GM19468 (cell line): ENCODE data around the gene FAM110A.
"Not testable (repeated sequence)": the region's sequence is repeated elsewhere in the genome, so short reads cannot be mapped to it uniquely, and the experiment has no call there.

ENCODE experiments used
- ATAC-seq: cut with Tn5 transposase; IDR thresholded peaks from one replicate; pipeline ENCODE4 v1.9.1; 2021; ENCODE audit warnings: mild to moderate bottlenecking, moderate library complexity, moderate number of reproducible peaks; ENCODE audit not compliant: unreplicated experiment; ENCODE audit errors: extremely low read depth

Gene FAM110A

DNA sequence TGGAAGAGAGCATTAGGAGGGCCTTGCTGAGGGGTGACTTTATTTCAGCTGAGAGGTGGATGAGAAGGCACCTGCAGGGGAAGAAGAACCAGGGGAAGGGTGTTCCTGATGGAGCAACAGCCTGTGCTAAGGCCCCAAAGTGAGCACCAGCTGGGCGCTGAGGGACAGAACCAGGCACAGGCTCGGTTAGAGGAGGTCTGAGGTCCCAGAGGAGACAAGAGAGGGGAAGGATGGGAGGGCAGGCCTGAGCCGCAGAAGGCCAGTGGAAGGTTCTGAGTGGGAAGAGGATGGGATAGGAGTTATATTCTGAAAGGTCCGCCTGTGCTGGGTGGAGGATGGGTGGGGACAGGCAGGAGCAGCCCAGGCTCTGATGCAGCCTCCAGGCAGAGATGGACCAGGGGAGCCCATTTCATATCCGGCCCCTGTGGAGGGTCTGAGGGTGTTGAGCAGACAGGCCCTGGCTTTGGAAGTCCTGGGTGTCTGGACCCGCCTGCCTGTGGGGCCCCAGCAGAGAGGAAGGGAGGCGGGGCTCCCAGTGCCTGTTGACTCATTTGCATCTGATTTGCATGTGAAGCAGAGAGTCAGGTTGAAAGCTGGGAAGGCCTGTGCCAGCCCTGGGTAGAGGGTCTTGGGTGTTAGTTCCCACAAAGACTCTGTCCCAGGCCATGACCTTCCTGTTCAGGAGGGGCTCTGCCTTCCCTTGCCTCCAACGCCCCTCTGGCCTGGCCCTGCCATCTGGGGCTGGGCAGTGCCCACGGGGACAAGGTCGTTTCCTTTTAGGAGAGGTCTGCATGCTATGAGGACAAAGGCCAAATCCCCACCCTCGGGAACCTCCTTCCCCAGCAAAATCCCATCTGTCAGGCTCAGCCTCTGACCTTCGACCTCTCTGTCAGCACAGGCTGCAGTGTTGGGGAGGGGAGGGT, 10.6 kb upstream of the FAM110A start:
- ATAC-seq: no peak

DNA sequence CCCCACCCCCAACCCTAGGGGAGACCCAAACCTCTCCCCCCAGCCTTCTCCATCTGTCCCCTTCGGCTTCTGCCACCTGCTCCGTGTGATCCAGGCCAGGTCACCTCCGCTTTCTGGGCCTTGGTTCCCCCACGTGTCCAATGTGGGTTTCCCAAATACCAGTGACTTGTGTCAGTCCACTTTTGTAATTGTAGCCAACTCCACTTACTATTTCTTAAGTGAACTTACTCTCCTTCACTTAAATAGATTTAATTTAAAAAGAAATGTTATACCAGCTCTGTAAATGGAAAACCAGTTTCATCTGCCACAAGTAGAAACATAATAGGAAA, 10.0 kb upstream of the FAM110A start:
- no peak for ATAC-seq

DNA sequence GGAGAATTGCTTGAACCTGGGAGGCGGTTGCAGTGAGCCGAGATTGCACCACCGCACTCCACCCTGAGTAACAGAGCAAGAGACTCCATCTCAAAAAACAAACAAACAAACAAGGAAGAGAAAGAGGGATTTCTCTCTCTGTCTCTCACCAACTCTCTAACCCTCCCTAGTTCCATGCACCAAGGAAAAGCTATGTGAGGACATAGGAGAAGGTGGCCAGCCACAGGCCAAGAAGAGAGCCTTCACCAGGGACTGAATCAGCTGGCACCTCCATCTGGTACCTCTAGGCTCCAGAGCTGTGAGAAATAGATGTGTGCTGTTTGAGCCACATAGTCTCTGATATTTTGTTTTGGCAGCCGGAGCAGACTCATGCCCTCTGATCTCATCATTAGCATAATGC, 9.0 kb upstream of the FAM110A start:
- no peak for ATAC-seq

DNA sequence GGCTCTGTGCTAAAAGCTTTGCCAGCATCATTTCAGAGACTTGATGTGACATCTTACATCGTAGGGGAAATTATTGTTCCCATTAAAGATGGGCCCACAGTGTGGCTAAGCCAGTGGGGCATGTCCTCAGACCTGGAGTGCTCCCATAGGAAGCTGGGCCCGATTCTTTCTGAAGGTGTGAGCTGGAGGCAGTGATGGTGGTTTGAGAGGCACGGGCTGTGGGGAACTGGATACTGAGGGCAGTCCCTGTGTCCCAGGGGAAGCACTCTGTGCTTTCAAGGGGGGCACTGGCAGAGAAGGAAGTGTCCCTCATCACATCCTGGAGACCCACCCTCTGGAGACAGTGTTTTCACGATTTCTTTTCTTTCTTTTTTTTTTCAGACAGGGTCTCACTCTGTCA, 8.6 kb upstream of the FAM110A start:
- ATAC-seq: no peak

DNA sequence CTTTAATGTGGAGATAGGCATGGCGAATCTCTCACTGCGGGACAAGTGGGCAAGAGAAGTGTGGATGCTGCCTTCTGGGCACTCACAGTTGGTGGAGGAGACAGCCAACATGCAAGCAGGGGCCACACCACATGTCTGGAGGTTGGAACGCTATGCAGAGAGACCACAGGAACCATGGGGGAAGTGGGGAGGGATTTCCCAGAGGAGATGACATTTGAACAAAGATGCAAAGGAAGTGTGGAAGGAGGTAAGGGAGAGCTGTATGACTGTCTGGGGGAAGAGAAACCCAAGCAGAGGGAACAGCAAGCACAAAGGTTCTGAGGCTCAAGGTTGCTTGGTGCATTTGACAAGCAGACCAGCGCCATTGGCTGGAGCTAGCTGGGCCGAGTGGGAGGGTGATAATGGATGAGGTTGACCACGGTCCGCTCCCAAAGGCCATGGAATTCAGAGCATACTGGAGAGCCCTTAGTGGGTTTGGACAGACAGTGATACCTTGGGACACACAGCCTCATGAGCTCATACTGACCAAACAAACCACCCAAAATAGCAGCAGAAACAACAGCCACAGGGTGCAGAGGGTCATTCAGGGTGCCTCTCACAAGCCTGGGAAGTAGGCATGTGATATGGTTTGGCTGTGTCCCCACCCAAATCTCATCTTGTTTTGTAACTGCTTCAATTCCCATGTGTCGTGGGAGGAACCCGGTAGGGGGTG, 7.6 kb upstream of the FAM110A start:
- no peak for ATAC-seq

DNA sequence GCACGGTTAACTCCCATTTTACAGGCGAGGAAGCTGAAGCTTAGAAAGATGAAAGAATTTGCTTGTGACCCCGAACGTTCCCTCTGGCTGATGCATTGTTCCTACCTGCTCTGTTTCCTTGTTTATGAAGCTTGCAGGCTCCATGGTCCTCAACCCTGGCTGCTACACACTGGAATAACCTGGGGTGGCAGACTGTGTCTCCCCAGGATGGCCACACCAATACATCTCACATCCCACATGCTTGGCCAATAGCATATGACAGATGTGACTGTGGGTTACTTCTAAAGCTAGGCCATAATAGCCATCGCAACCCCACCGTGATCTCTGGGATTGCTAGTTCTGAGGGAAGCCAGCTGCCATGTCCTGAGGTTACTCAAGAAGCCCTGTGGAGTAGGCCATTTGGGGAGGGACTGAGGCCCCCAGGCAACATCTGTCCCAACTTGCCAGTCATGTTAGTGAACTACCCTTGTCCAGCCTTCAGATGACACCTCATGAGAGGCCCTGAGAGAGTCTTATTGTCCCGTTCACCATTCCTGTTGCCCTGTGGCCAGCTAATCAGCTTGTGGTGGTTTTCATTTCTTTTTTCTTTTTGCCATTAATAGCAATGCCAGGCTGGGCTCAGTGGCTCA, 6.7 kb upstream of the FAM110A start:
- no peak for ATAC-seq

DNA sequence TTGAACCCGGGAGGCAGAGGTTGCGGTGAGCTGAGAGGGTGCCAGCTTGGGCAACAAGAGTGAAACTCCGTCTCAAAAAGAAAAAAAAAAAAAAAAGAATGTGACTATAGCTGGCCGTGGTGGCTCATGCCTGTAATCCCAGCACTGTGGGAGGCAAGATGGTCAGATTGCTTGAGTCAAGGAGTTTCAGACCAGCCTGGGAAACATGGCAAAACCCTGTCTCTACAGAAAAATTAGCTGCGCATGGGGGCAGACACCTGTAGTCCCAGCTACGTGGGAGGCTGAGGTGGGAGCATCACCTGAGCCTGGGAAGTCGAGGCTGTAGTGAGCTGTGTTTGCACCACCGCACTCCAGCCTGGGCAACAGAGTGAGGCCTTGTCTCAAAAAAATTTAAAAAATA, 5.5 kb upstream of the FAM110A start:
- ATAC-seq: not testable (repeated sequence)

DNA sequence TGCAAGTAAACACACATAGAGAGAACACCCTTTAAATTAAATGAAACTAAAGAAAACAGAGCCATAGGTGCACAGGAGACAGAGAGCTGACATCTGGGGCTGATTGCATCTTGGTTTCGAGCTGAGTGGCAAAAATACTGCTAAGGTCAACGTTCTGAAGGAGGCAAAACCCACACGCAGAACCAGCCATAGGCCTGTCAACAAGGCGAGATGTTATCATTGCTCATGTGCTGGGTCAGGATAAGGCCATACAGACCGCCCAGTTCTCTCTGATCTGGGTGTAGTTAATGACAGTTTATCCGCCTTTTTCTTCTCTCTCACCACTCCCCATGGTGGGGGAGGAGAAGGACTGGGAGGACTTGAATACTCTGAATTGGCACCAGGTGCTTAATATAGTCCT, 4.5 kb upstream of the FAM110A start:
- no peak for ATAC-seq

DNA sequence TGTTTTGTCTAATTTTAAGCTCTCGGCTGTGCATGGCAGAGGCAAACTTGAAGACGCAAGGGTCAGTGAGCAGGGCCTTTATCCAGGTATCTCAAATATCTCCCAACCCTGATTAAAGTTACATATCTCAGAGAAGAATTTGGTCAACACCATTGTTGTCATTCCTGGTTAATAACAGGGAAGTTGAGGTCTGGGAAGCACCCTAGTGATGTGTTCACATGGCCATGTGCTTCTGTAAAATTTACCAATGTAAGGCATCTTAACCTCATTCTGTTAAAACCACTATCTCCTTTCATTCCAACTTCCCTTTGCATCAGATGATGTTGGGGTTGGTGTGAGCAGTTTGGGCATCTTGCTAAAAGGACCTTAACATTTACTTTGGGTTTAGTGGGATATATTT, 4.0 kb upstream of the FAM110A start:
- ATAC-seq: no peak

DNA sequence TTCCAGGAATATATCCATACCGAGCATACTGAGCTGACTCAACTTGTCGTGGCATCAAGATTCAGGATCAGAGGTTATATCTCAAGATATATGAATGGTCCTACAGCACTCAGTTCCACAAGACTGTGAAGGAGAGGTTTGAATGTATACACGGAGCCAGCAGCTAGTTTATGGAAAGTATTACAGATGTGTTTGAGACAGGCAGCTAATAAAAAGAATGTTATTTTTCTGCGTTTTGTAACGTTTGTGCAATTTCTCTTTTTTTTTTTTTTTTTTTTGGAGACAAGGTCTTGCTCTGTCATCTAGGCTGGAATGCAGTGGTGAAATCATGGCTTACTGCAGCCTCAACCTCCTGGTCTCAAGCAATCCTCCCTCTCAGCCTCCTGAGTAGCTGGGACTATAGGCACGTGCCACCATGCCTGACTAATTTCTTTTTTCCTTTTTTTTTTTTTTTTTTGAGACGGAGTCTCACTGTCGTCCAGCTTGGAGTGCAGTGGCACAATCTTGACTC, 3.4 kb upstream of the FAM110A start:
- no peak for ATAC-seq

DNA sequence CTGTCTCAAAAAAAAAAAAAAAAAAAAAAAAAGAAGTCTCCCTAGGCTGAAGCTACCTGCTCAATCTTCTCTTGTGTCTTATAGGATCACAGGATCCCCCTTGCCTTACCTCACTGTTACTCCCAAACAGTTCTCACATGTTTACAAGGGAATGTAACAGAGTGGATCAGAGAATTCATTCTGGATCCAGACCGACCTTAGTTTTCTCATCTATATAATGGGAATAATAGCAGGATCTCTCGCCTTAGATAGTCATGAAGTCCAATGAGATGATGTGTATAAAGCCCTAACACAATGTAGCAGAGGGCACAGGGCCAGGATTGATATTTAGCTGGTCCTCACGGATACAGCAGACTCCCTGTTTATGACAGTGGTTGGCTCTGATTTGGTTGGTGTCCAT, 2.3 kb upstream of the FAM110A start:
- no peak for ATAC-seq

DNA sequence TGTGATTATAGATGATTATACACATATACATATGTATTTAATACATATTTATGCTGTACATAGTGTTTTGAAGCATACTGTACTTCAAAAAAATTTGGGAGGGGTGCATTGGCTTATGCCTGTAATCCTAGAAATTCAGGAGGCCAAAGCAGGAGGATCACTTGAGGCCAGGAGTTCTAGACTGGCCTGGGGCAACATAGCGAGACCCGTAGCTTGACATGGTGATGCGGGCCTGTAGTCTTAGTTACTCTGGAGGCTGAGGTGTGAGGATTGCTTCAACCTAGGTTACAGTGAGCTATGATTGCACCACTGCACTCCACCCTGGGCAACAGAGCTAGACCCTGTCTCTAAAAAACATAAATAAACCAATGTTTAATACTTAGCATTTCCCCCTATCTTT, 1.6 kb upstream of the FAM110A start:
- no peak for ATAC-seq

DNA sequence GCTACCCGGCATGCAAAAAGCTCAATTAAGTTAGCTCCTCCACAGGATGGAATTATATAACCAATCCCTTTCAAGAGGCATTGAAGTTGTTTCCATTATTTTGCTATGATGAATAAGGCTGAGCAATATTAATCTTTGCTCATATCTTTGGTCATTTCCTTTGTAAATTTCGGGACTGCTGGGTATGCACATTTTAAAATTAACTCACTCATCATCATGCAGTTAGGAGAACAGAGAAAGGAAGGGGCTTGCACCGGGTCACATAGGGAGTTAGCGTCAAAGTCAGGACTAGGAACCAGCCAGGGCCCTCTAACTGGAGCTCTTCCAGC, 430 bp upstream of the FAM110A start:
- ATAC-seq: no peak

DNA sequence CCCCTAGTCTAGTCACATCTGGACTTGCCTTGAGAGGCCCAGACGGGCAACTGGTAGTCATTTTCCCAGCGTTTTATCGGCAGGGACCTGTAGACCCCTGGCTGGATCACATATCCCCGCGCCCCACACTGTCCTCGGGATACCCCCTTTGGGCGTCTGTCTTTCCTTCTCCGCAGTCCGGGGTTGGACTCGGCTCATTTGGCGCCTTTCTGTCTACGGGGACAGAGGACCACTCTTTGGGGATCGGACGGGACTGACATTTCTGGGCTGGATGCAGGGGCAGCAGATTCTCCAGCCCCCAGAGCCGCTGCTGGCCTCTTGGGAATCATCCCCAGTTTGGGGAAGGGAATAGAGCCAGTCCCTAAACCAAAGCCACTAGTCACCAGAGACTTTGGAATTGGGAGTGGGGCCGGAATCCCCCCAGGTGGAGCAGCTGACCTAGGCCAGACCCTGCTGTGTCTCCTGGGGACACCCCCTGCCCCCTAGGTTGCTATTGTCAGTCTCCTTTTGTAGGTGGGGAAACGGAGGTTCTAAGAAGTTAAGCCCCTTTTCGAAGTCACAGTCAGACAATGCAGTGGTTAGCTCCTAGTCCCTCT, 734 bp downstream of the FAM110A start:
- no peak for ATAC-seq

DNA sequence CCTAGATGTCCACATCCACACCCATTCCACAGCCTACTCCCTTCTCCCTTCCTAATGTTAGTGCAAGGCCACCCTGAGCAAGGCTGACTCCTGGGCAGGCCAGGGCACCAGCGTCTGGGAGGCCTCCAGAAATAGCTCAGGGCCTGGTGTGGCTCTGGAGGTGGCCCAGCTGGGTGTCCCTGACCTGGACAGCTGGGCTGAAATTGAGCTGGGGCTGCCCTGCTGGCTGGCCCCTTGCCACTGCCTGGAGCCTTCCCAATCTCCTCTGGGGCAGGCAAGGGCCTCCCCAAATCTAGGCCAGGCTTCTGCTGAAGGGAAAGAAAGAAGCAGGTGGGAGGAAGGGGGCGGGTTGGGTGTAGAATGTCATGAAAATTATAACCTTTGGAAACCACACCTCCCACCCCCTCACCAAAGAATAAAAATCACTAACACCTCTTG, 2.1 kb downstream of the FAM110A start:
- no peak for ATAC-seq

DNA sequence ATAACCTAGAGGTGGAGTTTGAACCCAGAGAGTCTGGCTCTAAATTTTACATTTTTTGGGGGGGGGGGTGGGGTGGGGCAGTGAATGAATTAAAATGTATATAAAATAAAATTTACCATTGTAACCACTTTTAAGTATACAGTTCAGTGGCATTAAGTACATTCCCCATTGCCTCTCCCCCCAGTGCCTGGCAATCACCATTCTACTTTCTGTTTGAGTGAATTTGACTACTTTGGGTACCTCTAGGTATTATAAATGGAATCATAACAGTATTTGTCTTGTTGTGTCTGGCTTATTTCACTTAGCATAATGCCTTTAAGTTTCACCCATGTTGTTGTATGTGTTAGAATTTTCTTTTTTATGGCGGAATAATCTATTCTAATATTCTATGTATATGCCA, 2.7 kb downstream of the FAM110A start:
- no peak for ATAC-seq

DNA sequence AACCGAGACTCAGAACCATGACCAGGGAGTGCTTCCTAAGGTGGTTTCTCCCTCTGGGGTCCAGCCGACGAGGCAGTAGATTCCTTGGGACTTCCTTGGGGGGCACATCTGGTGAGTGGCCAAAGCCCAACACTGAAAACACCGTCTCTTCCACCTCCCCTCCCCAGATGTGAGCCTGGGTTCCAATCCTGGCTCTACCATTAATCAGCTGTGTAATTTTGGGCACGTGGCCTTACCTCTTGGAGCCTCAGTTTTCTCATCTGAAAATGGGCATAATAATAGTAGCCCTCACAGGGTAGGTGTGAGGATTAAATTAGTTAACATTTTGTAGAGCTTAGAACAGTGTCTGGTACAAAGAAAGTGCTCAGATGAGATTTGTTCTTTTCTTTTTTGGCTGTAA, 5.5 kb downstream of the FAM110A start:
- ATAC-seq: no peak

DNA sequence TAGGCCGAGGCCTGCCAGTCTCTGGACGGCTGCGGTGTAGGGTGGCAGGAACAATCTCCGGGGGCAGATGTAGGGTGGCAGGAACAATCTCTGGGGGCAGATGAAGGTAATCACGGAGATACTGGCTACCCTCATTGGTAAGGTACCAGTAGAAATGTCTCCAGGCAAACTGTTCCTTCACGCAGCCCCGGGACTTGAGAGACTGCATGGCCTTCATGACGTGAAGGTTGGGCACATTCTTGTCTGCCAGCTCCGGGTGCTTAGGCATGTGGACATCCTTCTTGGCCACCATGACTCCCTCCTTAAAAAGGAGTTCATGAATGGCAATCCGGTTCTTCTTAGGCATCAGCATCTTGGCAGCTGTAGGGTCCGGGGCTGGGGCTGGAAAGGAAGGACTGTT, 6.1 kb downstream of the FAM110A start:
- ATAC-seq: no peak

DNA sequence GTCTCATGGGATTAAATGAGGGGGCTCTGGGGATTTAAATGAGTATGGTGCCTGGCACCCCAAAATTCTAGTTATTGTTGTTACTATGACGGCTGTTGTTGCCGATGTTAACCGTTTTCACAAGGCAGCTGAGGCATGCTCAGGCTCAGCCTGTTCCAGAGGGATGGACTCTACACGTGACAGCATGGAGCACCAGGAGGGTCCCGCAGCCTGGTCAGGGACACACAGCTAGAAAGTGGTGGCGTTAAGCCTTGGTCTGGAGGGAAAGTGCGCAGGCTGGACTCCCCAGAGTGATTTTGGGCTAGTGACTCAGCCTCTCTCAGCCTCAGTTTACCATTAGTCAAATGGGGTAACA, 7.0 kb downstream of the FAM110A start:
- no peak for ATAC-seq

DNA sequence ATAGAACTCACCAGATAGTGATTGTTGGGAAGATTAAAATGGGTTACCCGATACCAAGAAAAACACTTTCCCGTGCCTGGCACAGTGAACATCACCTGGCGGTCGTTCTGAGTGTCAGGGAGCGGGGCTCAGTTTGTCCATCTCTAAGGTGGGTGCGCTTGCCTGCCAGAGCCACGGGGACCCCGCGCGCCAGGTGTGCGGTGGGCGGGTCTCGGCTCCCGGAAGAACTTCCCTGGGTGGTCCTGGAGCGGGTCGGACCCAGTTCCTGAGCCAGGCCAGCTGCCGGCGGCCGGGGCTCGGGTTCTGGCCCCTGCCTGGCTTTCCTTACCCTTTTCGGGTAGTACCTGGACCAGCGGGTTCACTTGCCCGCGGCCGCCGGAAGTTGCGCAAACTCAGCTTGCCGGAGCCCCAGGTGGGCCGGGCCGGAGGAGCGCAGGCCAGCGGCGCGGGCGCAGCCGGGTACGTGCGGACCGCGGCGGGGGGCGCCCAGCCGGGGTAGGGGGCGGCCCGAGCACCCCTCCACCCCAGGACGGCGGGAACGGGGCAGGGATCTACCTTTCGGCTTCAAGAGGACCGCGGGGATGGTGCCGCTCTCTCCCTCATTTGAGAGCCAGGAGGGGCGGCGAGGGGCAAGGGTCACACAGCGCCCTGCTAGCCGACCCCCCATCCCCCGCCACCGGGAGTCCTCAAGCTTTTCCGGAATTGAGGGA, 7.5 kb downstream of the FAM110A start:
- no peak for ATAC-seq
